ENCODE measurements around the gene TNFRSF1B.

DNA sequence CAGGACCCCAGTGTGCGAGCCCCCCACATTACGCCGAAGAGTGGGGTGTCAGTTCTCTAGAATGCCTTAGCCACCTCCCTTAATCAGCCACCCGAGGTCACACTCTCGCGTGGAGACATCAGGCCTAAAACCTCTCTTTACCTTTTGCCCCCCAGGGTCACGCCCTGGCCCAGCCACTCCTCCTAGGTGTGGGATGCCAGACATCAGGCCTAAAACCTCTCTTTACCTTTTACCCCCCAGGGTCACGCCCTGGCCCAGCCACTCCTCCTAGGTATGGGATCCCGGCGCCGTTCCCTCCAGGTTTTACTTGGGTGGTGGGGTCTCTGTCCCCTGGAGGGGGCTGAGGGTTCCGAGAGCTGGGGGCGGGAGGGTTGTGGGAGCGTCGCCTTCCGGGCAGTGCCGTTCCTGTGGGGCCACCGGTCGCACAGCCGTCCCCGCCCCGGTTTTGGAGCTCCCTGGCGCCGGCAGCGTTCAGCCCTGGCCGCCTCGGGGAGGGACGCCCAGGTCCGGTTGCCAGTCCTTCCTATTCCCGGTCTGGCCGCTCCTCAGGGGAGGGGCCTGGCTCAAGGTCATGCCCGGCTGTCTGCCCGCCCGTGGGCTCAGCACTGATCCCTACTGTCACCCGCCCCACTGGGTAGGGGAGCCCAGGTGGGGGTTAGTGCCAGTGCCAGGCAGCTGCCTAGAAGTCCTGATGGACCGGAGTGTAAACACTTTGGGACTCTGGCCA, 63.9 kb downstream of the TNFRSF1B start:
- TF ChIP-seq, protein P1, sequence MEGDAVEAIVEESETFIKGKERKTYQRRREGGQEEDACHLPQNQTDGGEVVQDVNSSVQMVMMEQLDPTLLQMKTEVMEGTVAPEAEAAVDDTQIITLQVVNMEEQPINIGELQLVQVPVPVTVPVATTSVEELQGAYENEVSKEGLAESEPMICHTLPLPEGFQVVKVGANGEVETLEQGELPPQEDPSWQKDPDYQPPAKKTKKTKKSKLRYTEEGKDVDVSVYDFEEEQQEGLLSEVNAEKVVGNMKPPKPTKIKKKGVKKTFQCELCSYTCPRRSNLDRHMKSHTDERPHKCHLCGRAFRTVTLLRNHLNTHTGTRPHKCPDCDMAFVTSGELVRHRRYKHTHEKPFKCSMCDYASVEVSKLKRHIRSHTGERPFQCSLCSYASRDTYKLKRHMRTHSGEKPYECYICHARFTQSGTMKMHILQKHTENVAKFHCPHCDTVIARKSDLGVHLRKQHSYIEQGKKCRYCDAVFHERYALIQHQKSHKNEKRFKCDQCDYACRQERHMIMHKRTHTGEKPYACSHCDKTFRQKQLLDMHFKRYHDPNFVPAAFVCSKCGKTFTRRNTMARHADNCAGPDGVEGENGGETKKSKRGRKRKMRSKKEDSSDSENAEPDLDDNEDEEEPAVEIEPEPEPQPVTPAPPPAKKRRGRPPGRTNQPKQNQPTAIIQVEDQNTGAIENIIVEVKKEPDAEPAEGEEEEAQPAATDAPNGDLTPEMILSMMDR (IDR thresholded peaks at IDR 0.05): no peak
- no peak for TF ChIP-seq POLR2A (IDR thresholded peaks at IDR 0.05)
